Muscle layer of colon (tissue), 2 donors: ENCODE measurements around the gene ID3.

Source experiments
- H3K27ac ChIP-seq: one replicate; pipeline ENCODE4 v1.7.0; 2013; ENCODE audit warnings: low read depth, mild to moderate bottlenecking, low read length, moderate library complexity
- H3K27me3 ChIP-seq, 2 donors: one replicate each; pipeline ENCODE4 v1.7.0; 2013; ENCODE audit warnings: low read length in 2 of 2, mild to moderate bottlenecking in 2 of 2; ENCODE audit not compliant: insufficient read depth in 2 of 2, control insufficient read depth in 1 of 2
- H3K36me3 ChIP-seq: one replicate; pipeline ENCODE4 v1.7.0; 2013; ENCODE audit warnings: mild to moderate bottlenecking, low read length; ENCODE audit not compliant: insufficient read depth
- H3K4me1 ChIP-seq: one replicate; pipeline ENCODE4 v1.7.0; 2013; ENCODE audit warnings: mild to moderate bottlenecking, low read length; ENCODE audit not compliant: insufficient read depth
- H3K4me3 ChIP-seq, 2 donors: one replicate each; pipeline ENCODE4 v1.7.0; 2013; ENCODE audit warnings: low read length in 2 of 2, low read depth in 1 of 2, mild to moderate bottlenecking in 1 of 2, moderate library complexity in 1 of 2
- H3K9ac ChIP-seq: one replicate; pipeline ENCODE4 v1.7.0; 2013; ENCODE audit warnings: low read length
- H3K9me3 ChIP-seq: one replicate; pipeline ENCODE4 v1.7.0; 2013; ENCODE audit warnings: mild to moderate bottlenecking, low read length
- donor health status: abdominal sarcoma.
- donor health status: Adenocarcinoma of cecum.

The ID3 gene

GRCh38 chr1:23561076-23561812 is 1.9 kb upstream of the ID3 start:
- Histone ChIP-seq H3K9me3 (no peaks in the 10 kb centered on the region), H3K27ac (peak overlapping the region; percentile 82), H3K27me3 (no peaks in the 10 kb centered on the region), H3K36me3 (peaks cover 12% of the 10 kb centered on the region), H3K4me3 (peak overlapping the region; percentile 15 to 36), H3K4me1 (peaks cover 62% of the 10 kb centered on the region), H3K9ac (peak overlapping the region; percentile 13)

GRCh38 chr1:23559985-23560741 is 862 bp upstream of the ID3 start:
- Histone ChIP-seq H3K27ac (peak overlapping the region; percentile 82), H3K9me3 (no peaks in the 10 kb centered on the region), H3K9ac (peak overlapping the region; percentile 64), H3K4me1 (peaks cover 73% of the 10 kb centered on the region), H3K36me3 (peaks cover 12% of the 10 kb centered on the region), H3K4me3 (peak overlapping the region; percentile 94), H3K27me3 (no peaks in the 10 kb centered on the region)

- peak overlapping the region; percentile 94 for H3K4me3 ChIP-seq
- no peaks in the 10 kb centered on the region for H3K27me3 ChIP-seq
- H3K9me3 ChIP-seq = no peaks in the 10 kb centered on the region
- peak overlapping the region; percentile 93 for H3K9ac ChIP-seq
- H3K27ac ChIP-seq = peak overlapping the region; percentile 82
- peaks cover 78% of the 10 kb centered on the region for H3K4me1 ChIP-seq
- peaks cover 12% of the 10 kb centered on the region for H3K36me3 ChIP-seq
Observed at GRCh38 chr1:23558872-23559135, 497 bp downstream of the ID3 start.

- Histone ChIP-seq H3K4me1 (peaks cover 76% of the 10 kb centered on the region), H3K36me3 (peaks cover 12% of the 10 kb centered on the region), H3K4me3 (peak overlapping the region; percentile 94), H3K9ac (peak overlapping the region; percentile 93), H3K9me3 (no peaks in the 10 kb centered on the region), H3K27ac (peak overlapping the region; percentile 82), H3K27me3 (no peaks in the 10 kb centered on the region)
Observed at GRCh38 chr1:23558140-23558871, 995 bp downstream of the ID3 start.

- peak overlapping the region; percentile 25 for H3K27ac ChIP-seq
- no peaks in the 10 kb centered on the region for H3K9me3 ChIP-seq
- H3K4me1 ChIP-seq = peaks cover 69% of the 10 kb centered on the region
- no peaks in the 10 kb centered on the region for H3K27me3 ChIP-seq
- peak overlapping the region; percentile 94 for H3K4me3 ChIP-seq
- peaks cover 12% of the 10 kb centered on the region for H3K36me3 ChIP-seq
- peak overlapping the region; percentile 93 for H3K9ac ChIP-seq
Observed at GRCh38 chr1:23557471-23558124, 1.7 kb downstream of the ID3 start.

DNA sequence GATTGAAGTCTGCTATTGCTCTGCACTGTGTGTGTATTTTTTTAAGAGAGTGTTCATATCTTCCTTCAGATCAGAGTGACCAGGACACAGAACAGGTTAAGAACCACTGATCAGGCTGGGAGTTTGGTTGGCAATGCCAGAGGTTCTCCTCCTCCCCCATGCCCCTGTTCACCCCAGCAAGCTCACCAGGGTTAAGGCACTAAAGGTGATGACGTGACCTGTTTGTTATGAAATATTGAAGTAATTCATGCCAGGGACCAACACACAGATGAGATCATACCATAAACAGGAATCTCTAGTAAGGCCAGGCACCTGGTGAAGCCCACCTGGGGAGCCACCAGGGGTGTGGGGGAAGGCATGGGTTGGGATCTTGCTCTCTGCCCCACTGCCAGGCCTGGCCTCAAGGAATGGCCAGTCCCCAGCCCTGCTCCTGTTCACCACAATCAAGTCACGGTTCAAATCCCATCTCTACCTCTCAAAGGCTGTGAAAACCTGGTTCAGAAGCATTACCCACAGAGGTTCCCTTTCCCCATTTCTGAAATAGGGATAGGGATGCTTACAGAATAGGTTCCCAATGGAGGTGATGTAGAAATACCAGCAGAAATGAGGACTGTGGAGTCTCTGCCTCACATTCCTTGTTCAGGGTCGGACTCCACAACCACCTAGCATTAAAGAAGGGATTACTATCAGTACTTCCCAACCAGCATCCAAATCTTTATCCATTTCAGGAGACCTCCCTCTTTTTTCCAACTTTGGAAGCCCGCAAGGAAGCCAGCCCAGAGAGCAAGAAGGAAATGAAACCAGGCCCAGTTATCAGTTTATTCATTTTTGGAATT is 2.4 kb downstream of the ID3 start:
- H3K36me3 ChIP-seq = peaks cover 12% of the 10 kb centered on the region
- peak overlapping the region in 1 of 2 donors; percentile 94 for H3K4me3 ChIP-seq
- H3K9me3 ChIP-seq = no peaks in the 10 kb centered on the region
- H3K9ac ChIP-seq = no peak overlapping the region
- peak overlapping the region; percentile 25 for H3K27ac ChIP-seq
- H3K4me1 ChIP-seq = peaks cover 65% of the 10 kb centered on the region
- no peaks in the 10 kb centered on the region for H3K27me3 ChIP-seq

GRCh38 chr1:23555986-23556634 is 3.2 kb downstream of the ID3 start:
- peaks cover 12% of the 10 kb centered on the region for H3K36me3 ChIP-seq
- no peaks in the 10 kb centered on the region for H3K9me3 ChIP-seq
- peaks cover 57% of the 10 kb centered on the region for H3K4me1 ChIP-seq
- no peaks in the 10 kb centered on the region for H3K27me3 ChIP-seq
- H3K27ac ChIP-seq = peak overlapping the region; percentile 70
- peak overlapping the region in 1 of 2 donors; percentile 94 for H3K4me3 ChIP-seq
- H3K9ac ChIP-seq = no peak overlapping the region

DNA sequence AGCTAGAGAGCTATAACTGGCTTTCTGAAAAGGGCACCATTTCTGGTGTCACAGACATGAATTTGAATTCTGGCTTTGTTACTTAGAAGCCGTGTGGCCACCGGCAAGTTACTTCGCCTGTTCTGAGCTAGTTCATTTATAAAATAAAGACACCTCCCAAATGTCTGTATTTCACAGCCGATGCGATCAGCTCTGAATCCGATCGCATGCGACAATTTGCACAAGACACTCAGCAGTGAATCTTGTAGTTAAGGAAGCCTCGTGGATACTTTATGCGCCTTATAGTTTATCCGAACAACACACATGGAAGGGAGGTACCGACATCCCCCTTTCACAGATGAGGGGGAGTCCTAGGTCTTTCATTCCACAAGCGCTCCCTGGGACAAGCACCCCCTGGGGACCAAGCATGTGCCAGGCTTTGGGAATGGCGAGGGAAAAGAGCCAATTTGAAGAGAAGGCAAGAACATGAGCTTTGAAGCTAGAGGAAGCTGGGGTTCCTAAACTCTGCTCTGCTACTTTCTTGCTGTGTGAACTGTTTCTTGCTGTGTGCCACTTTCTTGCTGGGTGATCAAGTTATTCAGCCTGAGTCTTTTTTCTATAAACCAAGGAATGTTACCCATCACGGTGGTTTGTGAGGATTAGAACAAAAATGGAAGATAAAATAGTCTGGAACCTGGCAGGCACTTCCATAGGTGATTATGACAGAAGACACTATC is 3.9 kb downstream of the ID3 start:
- Histone ChIP-seq H3K9me3 (no peaks in the 10 kb centered on the region), H3K4me3 (peak overlapping the region; percentile 36 to 49), H3K27me3 (no peaks in the 10 kb centered on the region), H3K9ac (peak overlapping the region; percentile 50), H3K27ac (peak overlapping the region; percentile 70), H3K36me3 (peaks cover 12% of the 10 kb centered on the region), H3K4me1 (peaks cover 51% of the 10 kb centered on the region)

DNA sequence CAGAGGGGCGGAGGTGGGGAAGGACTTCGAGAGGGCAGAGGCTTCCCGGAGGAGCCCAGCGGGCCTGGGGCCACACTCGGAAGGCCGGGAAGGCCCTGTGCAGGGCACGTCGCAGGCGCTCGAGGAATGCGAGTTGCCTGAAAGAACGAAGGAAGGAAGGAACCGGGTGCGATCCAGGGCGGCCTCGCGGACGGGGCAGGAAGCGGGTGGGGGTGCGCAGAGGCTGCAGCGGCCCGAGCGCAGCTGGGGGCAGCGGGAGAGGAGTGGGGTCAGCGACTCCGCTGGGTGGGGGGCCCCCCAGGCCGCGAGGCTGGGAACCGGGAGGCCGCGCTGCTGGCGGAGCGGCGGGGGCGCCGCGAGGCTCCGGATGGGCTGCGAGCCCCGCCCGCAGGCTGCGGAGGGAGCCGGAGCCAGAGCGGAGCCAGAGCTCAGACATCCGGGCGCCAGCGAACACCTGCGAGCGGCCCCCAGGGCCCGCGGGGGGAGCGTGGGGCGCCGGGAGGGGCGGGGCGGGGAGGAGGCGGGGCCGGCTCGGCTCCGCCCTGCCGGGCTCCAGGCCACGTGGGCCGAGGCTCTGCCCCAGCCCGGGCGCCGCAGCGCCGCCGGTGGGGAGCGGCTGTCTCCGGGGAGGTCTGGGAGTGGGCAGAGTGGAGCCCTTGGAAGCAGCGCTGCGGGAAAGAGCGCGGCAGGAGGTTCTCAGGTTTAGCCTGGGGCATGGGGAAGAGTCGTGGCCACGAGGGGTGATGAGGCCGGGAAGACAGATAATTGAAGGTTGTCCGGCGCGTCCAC is 4.6 kb downstream of the ID3 start:
- Histone ChIP-seq H3K9me3 (no peaks in the 10 kb centered on the region), H3K36me3 (peaks cover 12% of the 10 kb centered on the region), H3K9ac (peak overlapping the region; percentile 50), H3K4me3 (peak overlapping the region; percentile 41 to 49), H3K4me1 (peaks cover 43% of the 10 kb centered on the region), H3K27ac (peak overlapping the region; percentile 89), H3K27me3 (no peaks in the 10 kb centered on the region)
